HG03039 (cell line): ENCODE data around the gene PRMT3.
"Not testable (repeated sequence)": the region's sequence is repeated elsewhere in the genome, so short reads cannot be mapped to it uniquely, and the experiment has no call there.

Source experiments
- ATAC-seq: cut with Tn5 transposase; IDR thresholded peaks from one replicate; pipeline ENCODE4 v1.9.1; 2021; ENCODE audit warnings: mild to moderate bottlenecking, moderate library complexity; ENCODE audit not compliant: unreplicated experiment

PRMT3 gene

GRCh38 chr11:20453657-20454316, 66.3 kb downstream of the PRMT3 start:
- ATAC-seq: no peak

- ATAC-seq: no peak
Measured at GRCh38 chr11:20457001-20457799, 69.7 kb downstream of the PRMT3 start.

GRCh38 chr11:20457934-20458680, 70.6 kb downstream of the PRMT3 start:
- ATAC-seq: no peak

GRCh38 chr11:20458905-20459632, 71.6 kb downstream of the PRMT3 start:
- ATAC-seq: no peak

GRCh38 chr11:20459865-20460264, 72.3 kb downstream of the PRMT3 start:
- no peak for ATAC-seq

GRCh38 chr11:20464518-20464917, 77.0 kb downstream of the PRMT3 start:
- ATAC-seq: no peak

GRCh38 chr11:20467487-20468185, 80.1 kb downstream of the PRMT3 start:
- no peak for ATAC-seq

- no peak for ATAC-seq
Measured at GRCh38 chr11:20470348-20470747, 82.8 kb downstream of the PRMT3 start.

- ATAC-seq: not testable (repeated sequence)
Measured at GRCh38 chr11:20471929-20472328, 84.4 kb downstream of the PRMT3 start.

- no peak for ATAC-seq
Measured at GRCh38 chr11:20474176-20474881, 86.8 kb downstream of the PRMT3 start.

GRCh38 chr11:20474882-20475517, 87.5 kb downstream of the PRMT3 start:
- ATAC-seq: no peak

- no peak for ATAC-seq
Measured at GRCh38 chr11:20477418-20478090, 90.0 kb downstream of the PRMT3 start.

- ATAC-seq: no peak
Measured at GRCh38 chr11:20479513-20479912, 92.0 kb downstream of the PRMT3 start.

GRCh38 chr11:20483931-20484330, 96.4 kb downstream of the PRMT3 start:
- ATAC-seq: no peak

GRCh38 chr11:20484416-20484815, 96.9 kb downstream of the PRMT3 start:
- not testable (repeated sequence) for ATAC-seq

GRCh38 chr11:20488352-20488751, 100.8 kb downstream of the PRMT3 start:
- ATAC-seq: no peak

GRCh38 chr11:20489948-20490347, 102.4 kb downstream of the PRMT3 start:
- peak; percentile 85 for ATAC-seq

GRCh38 chr11:20493340-20493739, 105.8 kb downstream of the PRMT3 start:
- no peak for ATAC-seq
